Cardiac muscle cell (in vitro differentiated cells and primary cell): Measurements from ENCODE around the gene EXOC4. TPM values are rescaled to one million over a fixed set of nuclear protein-coding genes. Genes with fewer than 3 reads are reported as not detected.
A peak's percentile ranks its signal among the peaks of the same experiment; 100 is the strongest.

Source experiments
- DNase-seq, 2 donors: peaks; one replicate each; pipeline versions ENCODE4 v3.0.0 to v3.0.0-alpha.2; 2010 to 2017; ENCODE audit warnings: low read depth in 1 of 2, low spot score in 1 of 2
- H3K27ac ChIP-seq: fragments of 200-600 bp; sonication (generic); 2 replicates; pipeline ENCODE4 v1.5.1; 2016
- H3K27me3 ChIP-seq: fragments of 200-600 bp; sonication (generic); 2 replicates; pipeline ENCODE4 v1.6.0; 2016; ENCODE audit warnings: control low read depth
- H3K36me3 ChIP-seq: fragments of 200-600 bp; sonication (generic); 2 replicates; pipeline ENCODE4 v1.5.1; 2016; ENCODE audit warnings: control low read depth
- H3K4me1 ChIP-seq: fragments of 200-600 bp; sonication (generic); 2 replicates; pipeline ENCODE4 v1.8.1; 2017; ENCODE audit warnings: low read depth, mild to moderate bottlenecking, mixed run types
- H3K4me3 ChIP-seq: fragments of 200-600 bp; sonication (generic); 2 replicates; pipeline ENCODE4 v1.5.1; 2016; ENCODE audit warnings: mild to moderate bottlenecking
- H3K9me3 ChIP-seq: fragments of 200-600 bp; sonication (generic); 2 replicates; pipeline ENCODE4 v1.5.1; 2017; ENCODE audit warnings: low read depth, mild to moderate bottlenecking, control low read depth
- CTCF ChIP-seq: IDR thresholded peaks from 2 replicates; pipeline ENCODE4 v1.5.1; 2012; ENCODE audit warnings: low read depth, mild to moderate bottlenecking, low read length
- polyA plus RNA-seq: library from polyadenylated mRNA; unstranded; fragments of >200 nt; fragmentation: Nextera tagmentation; extraction: Ambion mirVana; gene quantifications from 2 replicates; pipeline ENCODE4 v1.2.1, GENCODE V29; 2016
- total RNA-seq: library from RNA; depleted of rRNA; stranded (reverse); fragments of >200 nt; gene quantifications from 2 replicates; pipeline ENCODE4 v1.2.3, GENCODE V29; 2016

EXOC4 gene
- total and polyA plus RNA-seq, 2 experiments from 2014 or later = 33.6 to 46.0 TPM

- Histone ChIP-seq H3K27ac (no peak overlapping the region), H3K36me3 (no peaks in the 10 kb centered on the region), H3K9me3 (no peaks in the 10 kb centered on the region), H3K4me1 (peaks cover 5% of the 10 kb centered on the region), H3K4me3 (no peak overlapping the region), H3K27me3 (no peaks in the 10 kb centered on the region)
- DNase-seq = no peak
- no peak for TF ChIP-seq CTCF
Measured at GRCh38 chr7:133372337-133372736, 119.5 kb downstream of the EXOC4 start.

- Histone ChIP-seq H3K27me3 (no peaks in the 10 kb centered on the region), H3K27ac (no peak overlapping the region), H3K4me3 (no peak overlapping the region), H3K36me3 (no peaks in the 10 kb centered on the region), H3K9me3 (no peaks in the 10 kb centered on the region), H3K4me1 (peaks cover 5% of the 10 kb centered on the region)
- TF ChIP-seq CTCF = no peak
- DNase-seq = peak in 1 of 2 donors; percentile 25
Measured at GRCh38 chr7:133376514-133376913, 123.6 kb downstream of the EXOC4 start.

- Histone ChIP-seq H3K4me1 (peaks cover 9% of the 10 kb centered on the region), H3K4me3 (no peak overlapping the region), H3K27ac (no peak overlapping the region), H3K36me3 (no peaks in the 10 kb centered on the region), H3K9me3 (no peaks in the 10 kb centered on the region), H3K27me3 (peaks cover 40% of the 10 kb centered on the region)
- no peak for DNase-seq
- TF ChIP-seq CTCF = no peak
Measured at GRCh38 chr7:133381965-133382364, 129.1 kb downstream of the EXOC4 start.

- peaks cover 10% of the 10 kb centered on the region for H3K4me1 ChIP-seq
- no peaks in the 10 kb centered on the region for H3K9me3 ChIP-seq
- H3K36me3 ChIP-seq = no peaks in the 10 kb centered on the region
- no peak for DNase-seq
- H3K27ac ChIP-seq = no peak overlapping the region
- peaks cover 50% of the 10 kb centered on the region for H3K27me3 ChIP-seq
- H3K4me3 ChIP-seq = no peak overlapping the region
- no peak for TF ChIP-seq CTCF
Measured at GRCh38 chr7:133382775-133383559, 130.1 kb downstream of the EXOC4 start.

GRCh38 chr7:133386205-133386604 is 133.3 kb downstream of the EXOC4 start:
- Histone ChIP-seq H3K27me3 (peaks cover 68% of the 10 kb centered on the region), H3K4me3 (no peak overlapping the region), H3K36me3 (no peaks in the 10 kb centered on the region), H3K27ac (no peak overlapping the region), H3K4me1 (peaks cover 10% of the 10 kb centered on the region), H3K9me3 (no peaks in the 10 kb centered on the region)
- DNase-seq = peak in 1 of 2 donors; percentile 74
- TF ChIP-seq CTCF = no peak
